HG02642 (cell line): ENCODE results near the gene DTNB.
"Not testable (repeated sequence)": the region's sequence is repeated elsewhere in the genome, so short reads cannot be mapped to it uniquely, and the experiment has no call there.

ENCODE experiments used
- ATAC-seq: cut with Tn5 transposase; IDR thresholded peaks from one replicate; pipeline ENCODE4 v1.9.1; 2021; ENCODE audit warnings: mild to moderate bottlenecking; ENCODE audit not compliant: unreplicated experiment, poor library complexity

The DTNB gene

GRCh38 chr2:25684577-25685473, 11.4 kb upstream of the DTNB start:
- no peak for ATAC-seq

DNA sequence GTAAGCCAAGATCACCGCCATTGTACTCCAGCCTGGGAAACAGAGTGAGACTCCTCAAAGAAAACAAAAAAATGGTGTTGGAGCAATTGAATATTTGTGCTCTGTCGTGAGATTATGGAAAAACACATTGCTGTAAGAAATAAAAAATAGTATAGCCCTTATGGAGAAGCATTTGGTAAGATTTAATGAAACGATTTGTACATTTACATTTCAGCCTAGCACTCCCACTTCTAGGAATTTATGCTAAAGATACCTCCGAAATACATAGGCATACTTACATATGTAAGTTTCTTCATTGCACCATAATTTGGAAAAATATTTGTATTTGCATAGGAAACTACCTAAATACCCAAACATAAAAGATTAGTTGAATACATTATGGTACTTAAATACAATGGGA, 8.7 kb upstream of the DTNB start:
- ATAC-seq = no peak

- ATAC-seq = no peak
These were observed 4.5 kb upstream of the DTNB start for GRCh38 chr2:25677877-25678276.

DNA sequence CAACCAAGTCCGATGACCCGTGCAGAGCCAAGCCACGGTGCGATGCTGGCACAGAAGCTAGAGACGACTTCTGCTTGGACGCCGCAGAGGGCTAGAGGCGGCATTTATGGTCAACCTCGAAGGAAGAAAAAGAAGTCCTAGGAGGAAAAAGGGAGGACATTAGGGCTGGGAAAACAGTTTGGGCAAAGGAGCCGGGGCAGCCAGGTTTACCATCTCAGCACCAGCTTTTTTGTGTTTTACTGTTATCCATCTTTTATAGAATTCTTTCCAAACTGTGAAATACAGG, 643 bp upstream of the DTNB start:
- ATAC-seq = no peak

DNA sequence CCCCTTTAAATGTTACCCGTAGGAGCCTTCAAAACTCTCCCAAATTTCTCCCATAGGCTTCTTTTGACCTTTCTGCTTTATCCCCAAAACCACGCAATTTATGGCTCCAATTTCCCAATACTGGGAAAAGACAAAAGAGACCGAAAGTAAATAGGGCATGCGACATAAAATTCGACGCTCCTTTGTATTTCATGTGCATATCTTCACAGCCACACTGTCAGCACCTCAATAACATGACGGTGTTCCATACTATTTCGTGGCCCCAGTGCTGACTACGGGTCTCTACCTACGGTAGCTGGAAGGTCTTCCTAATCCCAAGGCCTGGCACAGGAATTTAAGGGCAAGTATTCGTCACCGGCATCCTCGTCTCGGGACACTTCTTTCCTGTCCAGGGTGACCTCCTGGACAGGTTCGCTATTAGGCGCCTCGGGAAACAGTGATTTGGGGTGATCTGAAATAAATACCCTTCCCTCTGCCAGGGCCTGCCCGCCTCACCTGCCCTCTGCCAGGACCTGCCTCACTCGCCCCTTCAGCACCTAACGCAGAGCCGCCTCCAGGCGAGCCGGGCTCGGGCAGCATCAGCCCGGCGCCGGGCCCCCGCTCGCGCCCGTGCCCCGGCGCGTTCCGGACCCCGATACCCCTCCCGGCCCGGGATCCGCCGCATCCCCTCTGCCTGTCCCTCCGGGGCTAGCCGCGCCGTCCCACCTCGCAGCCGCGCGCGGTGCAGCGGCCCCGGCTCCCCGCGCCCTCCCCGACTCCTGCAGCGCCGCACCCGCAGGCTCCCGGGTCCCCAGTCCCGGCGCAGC, 680 bp downstream of the DTNB start:
- peak; percentile 63 for ATAC-seq

DNA sequence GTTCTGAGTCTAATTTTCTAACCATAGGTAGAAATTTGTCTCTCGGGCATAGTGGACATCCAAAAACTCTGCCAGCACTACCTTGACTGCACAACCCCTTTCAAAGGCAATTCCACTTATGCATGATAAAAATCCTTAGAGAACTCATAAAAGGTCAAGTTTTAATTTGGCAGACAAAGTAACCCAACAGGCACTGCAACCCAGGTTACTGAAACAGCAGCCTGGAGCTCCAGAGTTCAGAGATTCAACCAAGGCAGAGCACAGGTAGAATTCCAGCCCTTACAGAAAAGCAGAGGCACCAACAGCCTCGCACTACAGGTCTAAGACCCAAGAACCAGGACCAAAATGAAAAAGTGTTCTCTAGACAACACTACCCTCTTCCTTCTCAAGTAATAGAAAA, 1.8 kb downstream of the DTNB start:
- no peak for ATAC-seq

GRCh38 chr2:25669520-25669919, 3.9 kb downstream of the DTNB start:
- no peak for ATAC-seq

DNA sequence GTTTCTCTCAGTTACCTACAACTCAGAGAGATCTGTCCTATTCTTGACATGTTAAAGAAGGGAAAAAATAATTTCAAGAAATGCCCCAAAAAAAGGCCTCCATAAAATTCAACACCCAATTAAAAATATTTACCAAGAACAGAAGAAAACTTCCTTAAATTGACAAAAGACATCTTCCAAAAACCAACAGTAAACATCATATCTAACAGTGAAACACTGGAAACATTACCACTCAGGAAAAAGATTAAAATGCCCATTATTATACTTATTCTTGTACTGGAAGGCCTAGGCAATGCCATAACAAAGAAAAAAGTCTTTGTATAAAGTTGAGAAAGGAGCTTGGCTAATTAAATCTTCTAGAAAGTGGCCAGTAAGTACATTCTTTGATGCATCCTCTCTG, 7.2 kb downstream of the DTNB start:
- no peak for ATAC-seq

DNA sequence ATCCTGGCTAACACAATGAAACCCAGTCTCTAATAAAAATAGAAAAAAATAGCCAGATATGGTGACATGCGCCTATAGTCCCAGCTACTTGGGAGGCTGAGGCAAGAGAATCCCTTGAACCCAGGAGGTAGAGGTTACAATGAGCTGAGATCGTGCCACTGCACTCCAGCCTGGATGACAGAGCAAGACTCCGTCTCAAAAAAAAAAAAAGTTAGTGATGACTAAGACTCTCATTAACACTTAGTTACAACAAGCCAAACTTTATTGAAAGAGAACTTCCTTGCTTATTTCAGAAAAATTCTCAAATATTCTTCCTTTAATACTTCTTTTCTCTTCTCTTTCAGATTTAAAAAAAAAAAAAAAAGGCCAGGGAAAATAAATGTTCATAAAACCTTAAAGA, 7.9 kb downstream of the DTNB start:
- ATAC-seq = not testable (repeated sequence)

DNA sequence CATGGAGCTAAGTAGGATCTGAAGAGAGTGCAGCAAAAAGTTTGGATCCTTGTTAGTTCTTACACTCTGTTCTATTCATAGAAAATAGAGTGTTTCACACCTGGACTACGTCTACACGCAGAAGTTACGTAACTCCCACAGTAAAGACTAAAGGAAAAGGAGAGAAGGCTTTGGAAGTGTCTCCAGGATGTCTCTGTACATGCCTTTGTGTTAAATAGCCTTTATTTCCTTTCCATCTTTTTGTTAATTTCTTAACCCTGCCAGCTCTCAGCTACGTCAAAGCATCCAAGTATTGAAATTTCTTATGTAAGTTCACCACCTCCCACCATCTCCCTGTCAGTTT, 8.4 kb downstream of the DTNB start:
- ATAC-seq = no peak

- no peak for ATAC-seq
These were observed 9.0 kb downstream of the DTNB start for GRCh38 chr2:25664183-25664964.

DNA sequence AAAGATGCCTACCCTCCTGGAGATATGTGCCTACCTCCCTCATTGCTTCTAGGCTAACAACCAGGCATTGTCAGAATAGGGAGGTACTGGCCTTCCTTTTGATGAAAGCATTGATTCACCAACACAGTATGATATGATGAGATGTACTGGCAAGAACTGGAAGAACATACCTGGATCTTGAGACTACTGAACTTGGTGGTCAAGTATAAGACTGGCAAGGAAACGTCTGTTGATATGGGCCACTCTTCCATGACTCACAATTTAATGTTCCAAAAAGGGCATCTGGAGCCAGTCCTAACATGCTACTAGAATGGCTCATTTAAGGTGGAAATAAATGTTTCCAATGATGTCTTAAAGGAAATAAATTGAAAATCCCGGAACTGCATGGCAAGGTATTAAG, 18.1 kb downstream of the DTNB start:
- no peak for ATAC-seq

DNA sequence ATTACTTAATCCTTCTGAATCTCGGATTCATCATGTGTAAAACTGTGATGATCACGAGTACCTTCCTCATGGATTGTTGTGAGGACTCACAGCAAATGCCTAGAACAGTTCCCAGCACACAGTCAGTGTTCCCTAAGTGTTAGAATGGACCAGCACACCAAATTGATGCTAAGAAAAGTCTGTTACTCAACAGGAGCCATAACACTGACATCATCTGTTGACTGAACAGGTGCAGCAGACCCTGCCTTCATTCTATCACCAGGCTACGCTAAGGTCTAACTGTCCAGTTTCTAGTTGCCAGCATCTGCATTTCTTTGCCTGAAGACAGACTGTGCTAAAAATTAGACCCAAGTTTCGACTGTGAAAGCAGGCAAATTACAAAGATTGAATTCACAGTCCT, 18.6 kb downstream of the DTNB start:
- ATAC-seq = no peak

DNA sequence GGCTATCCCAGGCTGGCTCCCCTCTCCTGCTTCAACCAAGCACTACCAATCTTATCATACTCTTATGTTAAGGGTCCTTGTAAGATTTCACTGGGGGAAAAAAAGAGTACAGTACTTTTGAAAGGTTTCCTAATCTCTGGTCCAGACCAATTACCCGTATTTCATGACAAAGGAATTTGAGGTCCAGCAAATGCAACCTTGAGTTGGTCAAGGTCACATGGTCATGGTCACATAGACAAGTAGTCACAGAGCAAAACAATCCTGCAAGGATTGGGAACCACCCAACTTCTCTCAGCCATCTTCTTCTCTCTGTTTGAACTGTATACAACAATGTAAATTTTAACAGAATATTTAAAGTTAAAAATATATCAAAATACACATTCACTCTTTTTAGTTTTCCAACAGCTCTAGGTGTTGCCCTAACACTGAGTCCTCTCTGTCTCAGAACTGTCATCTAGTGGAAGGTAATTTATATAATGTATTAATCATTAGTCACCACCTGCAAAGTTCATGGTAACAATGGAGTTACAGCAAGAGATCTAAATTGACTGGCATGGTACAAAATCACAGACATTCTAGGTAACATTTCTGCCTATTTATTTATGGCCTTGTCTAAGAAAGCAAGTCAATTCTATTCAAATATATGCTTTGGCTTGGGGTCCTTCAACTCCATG, 21.5 kb downstream of the DTNB start:
- ATAC-seq = no peak

DNA sequence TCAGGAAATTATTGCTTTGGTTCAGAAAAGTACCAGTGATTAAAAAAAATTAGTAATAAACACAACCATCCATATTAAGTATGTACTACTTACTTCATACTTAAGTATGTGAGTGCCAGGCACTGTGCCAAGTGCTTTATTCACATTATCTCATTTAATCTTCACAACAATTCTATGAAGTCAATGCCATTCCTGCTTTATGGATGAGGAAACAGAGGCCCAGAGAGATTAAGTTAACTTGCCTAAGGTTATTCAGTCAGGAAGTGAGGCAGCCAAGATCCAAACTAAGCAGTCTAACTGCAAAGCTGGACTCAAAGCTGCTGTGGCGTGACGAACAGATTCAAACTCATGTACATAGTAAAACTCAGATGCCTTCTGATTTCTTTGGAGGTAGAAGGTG, 22.3 kb downstream of the DTNB start:
- ATAC-seq = no peak

DNA sequence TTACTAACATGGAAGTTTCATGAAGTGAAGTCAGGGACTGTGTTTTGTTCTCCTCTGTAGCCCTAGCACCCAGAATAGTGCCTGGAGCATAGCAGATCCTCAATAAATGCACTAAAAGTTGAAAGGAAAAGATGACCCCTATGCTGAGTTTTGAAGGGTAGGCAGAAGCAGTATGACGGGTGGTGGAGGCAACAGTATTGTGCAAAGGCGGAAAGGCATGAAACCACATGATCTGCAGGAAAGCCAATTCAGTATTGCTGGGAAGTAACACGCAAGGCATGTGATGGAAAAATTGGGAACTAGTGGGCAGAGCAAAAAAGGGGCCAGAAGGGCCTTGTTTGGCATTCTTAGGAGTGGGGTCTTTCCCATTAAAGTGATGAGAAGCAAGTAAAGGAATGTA, 23.1 kb downstream of the DTNB start:
- no peak for ATAC-seq

GRCh38 chr2:25649786-25650185, 23.6 kb downstream of the DTNB start:
- ATAC-seq = no peak

DNA sequence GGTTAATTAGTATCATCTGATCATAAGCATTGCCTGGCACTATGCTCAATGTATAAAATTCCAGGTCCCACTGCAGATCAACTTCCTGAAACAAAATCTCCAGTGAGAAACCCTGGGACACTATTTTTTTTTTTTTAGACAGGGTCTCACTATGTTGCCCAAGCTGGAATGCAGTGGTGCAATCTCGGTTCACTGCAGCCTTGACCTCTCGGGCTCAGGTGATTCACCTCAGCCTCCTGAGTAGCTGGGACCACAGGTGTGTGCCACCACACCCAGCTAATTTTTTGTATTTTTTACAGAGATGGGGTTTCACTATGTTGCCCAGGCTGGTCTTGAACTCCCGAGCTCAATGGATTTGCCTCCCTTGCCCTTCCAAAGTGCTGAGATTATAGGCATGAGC, 31.1 kb downstream of the DTNB start:
- no peak for ATAC-seq

DNA sequence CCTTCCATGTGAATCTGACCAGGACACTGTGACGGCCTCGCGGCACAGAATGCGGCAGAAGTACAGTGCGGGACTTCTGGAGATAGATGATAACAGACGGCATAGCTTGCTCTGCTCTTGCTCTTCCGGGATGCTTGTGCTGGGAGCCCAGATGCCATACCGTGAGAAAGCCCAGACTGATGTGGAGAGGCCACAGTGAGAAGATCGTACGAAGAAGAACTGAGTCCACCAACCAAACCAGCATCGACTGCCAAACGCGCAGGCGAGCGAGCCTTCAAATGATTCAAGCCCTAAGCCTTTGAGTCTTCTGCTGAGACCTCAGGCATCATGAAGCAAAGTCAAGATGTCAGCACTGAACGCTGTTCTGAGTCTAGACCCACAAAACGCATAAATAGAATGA, 33.7 kb downstream of the DTNB start:
- ATAC-seq = no peak

GRCh38 chr2:25639131-25639530, 34.2 kb downstream of the DTNB start:
- ATAC-seq = no peak

GRCh38 chr2:25635797-25636196, 37.6 kb downstream of the DTNB start:
- no peak for ATAC-seq
